GM21528 (cell line): ENCODE data around the gene RIMKLA.

Experiments used
- ATAC-seq: cut with Tn5 transposase; IDR thresholded peaks from one replicate; pipeline ENCODE4 v1.9.1; 2021; ENCODE audit warnings: mild to moderate bottlenecking, moderate library complexity; ENCODE audit not compliant: unreplicated experiment, low FRiP score

RIMKLA gene

DNA sequence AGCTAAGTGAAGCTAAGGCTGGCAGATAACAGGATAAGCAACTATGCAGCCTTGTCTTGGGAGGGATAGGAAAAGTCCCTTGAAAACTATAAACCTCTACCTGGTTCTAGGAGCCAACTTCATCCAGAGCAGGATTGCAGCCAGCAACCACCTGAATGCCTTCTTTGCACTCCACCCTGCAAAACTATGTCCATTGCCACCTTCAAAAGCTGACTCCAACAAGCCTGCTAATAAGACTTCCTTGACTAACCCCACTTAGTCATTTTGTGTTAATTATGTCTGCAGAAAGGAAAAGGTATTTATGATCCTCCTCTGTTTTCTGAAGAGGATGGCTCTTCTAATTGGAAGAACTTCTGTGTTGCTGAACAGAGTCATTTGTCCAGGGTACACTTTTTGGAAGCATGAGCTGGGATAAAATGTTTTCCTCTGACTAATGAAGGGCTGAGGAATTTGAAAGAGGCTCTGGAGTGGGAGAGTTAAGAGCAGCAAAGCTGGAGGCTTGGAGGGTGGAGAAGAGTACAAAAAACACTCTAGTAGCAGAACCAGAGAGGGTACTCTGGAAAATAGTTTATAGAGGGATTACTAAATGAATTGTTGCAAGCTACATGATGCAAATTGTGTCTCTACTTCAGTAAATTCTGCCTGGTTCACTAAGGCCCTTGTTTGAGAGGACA lies 9.6 kb upstream of the RIMKLA start:
- ATAC-seq = no peak

DNA sequence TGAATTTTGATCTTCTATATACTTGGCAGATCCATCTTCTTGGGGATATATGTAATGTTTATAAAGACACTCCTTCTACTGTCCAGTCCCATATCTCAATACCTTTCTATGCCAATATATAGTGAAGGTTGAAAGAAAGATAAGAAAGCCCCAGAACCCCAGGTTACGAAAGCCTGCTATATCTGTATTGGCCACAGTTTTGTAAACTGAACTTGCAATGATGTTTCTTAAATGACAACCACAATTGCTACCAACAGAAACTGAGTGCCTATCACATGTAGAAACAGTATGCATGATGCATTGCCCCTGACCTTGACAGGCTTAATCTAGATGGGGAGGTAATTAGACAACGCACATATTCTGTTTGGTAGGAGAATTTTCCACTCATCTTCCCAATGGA lies 7.8 kb upstream of the RIMKLA start:
- ATAC-seq = no peak

DNA sequence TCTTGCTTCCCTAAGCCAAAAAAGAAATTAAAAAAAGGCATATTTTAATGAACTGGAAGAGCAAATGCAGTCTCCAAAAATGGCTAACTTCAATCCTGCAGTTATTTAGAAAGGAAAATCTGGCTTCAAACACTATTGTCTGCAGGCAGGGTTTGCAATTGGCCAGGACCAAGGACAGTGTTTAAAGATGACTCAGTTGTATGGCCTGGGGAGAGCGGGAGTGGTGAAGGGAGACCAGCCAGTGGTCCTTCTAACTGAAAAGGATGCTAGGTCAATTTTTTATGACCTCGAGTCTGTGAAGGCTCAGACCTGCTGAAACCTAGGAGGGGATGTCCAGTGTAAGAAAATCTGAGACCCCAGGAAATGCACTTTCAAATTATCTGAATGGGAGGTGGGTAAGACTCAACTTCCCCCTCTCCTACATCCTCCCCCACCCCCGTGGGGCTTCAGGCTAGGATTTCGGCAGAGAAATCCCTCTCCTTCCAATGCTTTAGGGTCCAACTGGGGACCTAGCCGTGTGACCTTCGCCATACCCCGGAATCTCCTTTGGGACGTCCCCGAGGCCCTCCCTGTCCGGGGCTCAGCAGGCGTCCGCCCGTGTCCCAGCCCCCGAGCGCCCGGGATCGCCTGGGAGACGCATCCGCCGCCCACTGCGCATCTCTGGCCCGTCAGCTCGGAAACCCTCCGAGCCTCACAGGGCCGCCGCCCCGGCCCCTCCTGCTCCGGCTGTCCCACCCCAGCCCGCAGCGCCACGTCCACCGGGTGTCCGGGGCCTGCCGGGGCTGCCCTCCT lies 602 bp upstream of the RIMKLA start:
- ATAC-seq = no peak

DNA sequence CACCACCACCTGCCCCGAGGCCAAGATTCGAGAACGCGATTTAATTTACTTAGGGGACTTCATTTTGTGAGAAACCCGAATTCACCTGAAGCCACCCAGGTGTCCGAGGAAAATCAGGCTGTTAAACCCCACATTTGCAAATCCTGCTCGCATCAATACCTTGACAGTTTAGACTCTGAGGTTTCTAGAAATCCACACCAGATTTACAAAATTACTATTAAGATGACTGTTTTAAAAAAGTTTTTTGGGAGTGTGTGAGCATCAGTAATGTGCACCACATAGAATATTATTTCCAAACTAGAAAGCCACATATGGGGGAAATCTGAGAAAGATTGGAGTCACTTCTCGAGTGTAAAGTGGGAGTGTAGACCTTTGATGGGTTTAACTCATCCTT lies 685 bp downstream of the RIMKLA start:
- no peak for ATAC-seq

DNA sequence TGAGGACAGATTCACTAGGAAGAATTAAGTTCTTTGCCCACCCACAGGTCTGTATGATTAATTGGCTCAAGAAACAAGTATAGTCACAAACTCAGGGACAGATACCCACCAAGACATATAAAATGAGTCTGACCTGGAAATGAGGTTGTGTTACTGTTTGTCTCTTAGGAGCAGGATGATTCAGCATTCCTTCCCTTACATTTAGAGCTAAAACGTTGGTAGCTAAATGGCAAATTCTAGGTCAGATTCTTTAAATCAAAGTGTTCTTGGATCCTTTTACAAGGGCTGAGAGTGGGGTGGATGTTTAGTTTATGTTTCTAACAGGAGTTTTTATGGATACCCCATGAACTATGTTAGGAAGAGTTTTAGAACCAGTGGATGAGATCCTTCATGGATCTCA lies 4.7 kb downstream of the RIMKLA start:
- no peak for ATAC-seq

DNA sequence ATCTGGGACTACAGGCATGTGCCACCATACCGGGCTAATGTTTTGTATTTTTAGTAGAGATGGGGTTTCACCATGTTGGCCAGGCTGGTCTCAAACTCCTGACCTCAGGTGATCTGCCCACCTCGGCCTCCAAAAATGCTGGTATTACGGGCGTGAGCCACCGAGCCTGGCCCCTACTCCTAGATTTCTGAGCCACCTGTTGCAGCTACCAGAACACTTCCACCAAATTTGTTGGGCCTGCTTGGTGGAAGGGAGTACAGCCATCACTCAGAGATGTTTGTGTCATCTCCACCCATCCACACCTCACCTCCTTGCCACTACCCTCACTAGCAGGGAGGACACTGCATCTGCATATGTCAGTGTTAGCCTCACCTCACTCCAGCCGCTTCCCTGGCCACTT lies 5.5 kb downstream of the RIMKLA start:
- no peak for ATAC-seq

DNA sequence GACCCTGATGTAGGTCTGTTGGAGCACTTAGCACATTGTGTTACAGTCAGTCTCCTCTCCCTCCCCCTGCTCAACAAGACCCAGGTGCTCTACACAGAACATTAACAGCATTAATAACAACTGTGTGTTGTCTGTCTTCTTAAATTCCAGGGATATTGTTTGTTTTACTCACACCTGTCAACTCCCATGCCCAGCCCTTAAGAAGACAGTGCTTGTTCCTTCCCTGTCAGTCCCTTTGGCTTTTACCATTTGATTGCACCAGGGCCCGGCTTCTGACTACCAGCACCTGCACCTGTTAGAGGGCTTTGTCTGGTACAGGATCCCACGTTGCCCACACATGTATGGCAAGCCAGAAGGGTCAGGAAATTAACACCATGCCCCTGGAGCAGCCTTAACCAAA lies 11.7 kb downstream of the RIMKLA start:
- no peak for ATAC-seq

DNA sequence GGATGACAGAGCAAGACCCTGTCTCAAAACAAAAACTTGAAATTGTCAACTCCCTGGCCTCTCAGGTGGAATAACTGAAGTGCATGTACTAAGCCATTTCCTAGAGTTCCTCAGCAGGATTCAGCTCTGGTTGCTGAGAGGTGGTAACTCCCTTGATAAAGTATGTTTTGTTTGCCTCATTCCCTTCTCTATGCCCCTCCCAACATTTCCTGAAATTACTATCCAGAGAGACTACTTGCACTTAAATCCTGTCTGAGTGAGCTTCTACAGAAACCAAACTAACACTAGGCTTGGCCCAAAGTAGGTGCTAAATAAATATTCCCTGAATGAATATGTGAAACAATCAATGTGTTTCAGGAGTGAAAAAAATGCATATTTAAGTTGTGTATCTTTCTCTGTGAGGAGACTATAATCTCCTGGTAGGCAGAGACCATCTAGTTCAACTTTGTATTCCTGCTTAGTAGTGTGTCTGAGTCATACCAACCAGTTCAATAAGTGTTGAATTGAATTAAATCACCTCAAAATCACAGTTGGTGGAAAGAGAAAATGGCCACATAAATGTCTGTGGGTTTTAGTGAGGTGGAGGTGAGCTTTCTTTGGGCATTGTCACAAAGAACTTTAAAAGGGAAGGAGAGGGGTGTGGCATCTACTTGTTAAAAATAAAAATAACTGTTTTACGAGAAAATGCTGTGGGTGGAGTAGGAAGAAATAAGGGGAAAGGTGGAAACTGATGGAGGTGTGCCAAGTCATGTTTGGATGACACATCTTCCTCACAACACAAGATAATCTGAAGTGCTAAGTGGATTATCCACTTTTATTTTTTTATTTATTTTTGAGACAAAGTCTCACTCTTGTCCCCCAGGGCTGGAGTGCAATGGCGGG lies 12.6 kb downstream of the RIMKLA start:
- ATAC-seq = no peak

DNA sequence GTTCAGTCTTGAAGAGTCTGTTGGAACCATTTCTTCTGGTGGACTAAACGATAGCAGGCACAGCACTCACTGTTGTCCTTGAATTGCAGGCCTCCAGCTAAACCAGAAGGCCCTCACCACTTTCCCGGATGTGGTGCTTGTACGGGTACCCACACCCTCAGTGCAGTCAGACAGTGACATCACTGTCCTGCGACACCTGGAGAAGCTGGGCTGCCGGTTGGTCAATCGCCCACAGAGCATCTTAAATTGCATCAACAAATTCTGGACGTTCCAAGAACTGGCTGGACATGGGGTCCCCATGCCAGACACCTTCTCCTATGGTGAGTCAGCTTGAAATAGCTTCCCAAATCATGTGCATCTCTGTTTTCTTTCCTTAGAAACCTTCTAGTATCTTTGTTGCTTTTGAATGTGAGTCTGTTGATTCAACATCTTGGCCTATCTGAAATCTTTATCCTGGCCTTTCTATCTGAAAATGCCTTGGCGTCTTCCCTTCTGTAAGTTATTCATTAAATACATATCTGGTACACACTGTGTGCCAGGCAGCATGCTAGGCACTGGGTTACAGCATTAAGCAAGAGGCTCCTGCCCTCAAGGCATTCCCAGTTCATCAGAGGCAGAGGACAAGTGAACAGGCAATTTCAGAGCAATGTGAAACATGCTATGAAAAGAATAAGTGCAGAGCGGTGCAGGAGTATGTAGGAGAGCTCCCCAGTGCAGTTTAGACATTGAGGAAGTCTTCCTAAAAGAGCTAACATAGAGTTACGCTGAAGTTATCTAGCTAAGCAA lies 18.9 kb downstream of the RIMKLA start:
- ATAC-seq = no peak

DNA sequence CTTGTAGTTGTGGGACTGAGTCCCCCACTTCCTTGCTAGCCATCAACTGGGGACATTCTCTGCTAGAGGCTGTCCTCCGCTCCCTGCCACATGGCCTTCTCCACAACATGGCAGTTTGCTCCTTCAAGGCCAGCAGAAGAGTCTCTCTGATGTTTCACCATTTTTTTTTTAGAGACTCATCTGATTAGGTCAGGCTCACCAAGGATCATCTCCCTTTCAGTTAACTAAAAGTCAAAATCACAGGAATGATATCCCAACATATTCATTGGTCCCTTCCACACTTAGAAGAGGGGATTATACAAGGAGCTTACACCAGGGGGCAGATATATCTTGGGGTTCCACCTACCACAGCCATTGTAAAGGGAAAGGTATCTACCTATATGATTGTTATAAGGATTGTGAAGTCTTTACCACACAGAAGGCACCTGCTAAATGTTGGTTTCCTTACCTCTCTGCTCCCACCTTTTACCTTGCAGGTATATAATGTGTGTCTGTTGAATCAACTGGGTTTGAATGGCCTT lies 23.3 kb downstream of the RIMKLA start:
- no peak for ATAC-seq

DNA sequence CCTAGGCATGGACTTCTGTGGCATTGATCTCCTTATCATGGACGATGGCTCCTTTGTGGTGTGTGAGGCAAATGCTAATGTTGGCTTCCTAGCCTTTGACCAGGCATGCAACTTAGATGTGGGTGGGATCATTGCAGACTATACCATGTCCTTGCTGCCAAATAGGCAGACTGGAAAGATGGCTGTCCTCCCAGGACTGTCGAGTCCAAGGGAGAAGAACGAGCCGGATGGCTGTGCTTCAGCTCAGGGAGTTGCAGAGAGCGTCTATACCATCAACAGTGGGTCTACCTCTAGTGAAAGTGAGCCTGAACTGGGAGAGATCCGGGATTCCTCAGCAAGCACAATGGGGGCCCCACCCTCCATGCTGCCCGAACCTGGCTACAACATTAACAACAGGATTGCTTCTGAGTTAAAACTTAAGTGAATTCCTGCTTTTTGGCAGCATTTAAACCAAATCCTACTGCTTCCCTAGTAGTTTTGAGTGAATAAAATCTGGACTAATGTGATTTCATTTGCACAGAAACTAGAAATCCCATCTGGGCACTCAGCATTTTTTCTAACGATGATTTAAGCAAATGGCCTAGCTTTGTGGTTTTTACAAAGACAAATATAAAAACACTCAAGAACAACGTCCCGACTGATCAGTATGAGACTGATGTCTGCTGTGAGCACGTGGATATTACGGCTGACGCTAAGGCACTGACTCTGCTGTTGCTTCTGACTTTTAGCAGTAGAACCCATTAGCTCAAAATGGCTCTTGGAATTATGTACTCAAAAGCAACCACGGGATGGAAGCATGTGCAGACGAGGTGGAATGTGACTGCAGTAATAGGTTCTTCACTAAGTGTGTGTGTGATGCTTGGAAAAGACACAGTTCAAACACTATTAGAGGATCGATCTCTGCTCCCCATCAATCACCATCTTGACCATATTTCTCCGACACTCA lies 34.2 kb downstream of the RIMKLA start:
- ATAC-seq = no peak

DNA sequence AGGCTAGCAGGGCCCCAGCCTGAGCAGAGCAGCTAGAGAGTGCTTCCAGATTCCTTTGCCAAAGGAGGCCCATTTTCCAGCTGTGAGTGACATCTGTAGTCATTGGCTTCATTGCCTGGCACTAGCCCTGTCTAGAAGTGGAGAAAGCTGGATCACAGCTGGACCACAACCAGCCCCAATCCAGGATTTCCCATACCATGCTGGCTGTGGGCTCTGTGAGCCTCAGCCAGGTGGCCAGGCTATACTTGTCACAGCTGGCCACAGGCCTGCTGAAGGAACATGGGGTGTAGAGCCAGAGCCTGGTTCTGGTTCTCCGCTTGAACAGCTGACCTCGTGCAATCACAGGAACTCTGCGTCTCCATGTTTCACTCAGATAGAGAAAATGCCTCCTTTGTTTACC lies 36.6 kb downstream of the RIMKLA start:
- ATAC-seq = no peak

DNA sequence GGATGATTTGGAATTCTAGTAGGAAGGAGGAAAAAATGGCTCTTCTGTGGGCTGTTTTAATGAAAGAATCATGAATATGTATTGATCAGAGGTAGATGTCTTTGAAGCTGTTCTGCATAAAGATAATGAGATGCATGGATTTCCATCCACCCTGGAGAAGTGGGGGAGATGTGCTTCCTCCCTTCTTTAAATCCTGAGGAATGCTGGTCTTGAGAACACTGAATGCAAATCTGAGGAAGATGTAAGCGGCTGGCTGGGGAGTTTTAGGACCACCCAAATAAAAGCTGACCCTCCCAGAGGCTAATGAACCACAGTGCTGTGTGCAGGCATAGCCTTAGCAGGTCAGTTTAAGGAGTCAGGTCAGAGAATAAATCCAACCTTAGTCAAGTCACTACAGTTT lies 37.9 kb downstream of the RIMKLA start:
- ATAC-seq = no peak

DNA sequence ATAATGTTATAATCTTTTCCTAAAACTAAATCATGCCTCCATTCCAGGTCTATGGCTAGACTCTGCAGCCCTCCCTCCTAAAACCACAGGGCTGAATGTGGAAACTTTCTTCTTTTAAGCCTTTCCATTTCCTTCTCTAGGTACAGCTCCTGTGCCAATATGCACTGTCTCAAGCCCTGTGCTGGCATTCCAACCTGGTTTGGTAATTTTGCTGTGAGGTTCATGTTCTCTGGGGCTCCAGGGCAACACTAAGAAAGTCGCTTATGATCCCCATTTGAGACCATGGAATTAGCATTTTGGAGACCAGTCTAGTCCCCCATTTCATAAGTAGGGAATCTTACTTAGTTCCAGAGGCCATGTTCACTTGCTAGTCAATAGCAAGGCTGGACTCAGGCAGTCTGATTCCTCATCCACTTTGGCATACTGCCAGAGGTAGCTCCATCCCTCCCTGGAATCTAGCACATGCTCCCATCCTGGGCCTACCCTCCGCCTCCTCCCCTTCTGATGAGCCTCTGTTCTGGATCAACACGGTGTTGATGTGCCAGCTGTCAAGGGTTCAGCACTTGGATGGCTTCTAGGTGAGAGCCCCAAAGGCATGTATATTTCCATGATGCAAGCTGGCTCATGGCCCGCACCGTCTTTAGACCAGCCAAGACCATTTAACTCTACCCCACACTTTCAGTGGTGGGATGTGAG lies 38.7 kb downstream of the RIMKLA start:
- no peak for ATAC-seq

DNA sequence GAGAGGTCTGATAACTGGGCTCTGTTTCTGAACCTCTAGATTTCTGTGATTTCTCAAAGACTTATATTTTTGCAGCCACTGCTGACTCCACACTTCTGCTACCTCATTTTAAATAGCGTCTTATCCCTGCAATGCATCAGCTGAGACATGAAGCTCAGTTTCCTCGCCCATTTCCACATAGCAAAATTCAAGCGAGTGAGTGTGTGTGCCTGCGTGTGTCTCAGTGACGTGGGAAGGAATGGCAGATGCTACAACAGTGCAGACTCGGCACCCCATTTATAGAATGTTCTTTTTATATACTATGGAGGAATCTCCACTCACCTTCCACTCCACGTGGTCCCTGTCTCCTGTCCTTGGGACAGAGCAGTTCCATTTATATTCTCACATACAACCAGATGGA lies 39.5 kb downstream of the RIMKLA start:
- ATAC-seq = no peak

DNA sequence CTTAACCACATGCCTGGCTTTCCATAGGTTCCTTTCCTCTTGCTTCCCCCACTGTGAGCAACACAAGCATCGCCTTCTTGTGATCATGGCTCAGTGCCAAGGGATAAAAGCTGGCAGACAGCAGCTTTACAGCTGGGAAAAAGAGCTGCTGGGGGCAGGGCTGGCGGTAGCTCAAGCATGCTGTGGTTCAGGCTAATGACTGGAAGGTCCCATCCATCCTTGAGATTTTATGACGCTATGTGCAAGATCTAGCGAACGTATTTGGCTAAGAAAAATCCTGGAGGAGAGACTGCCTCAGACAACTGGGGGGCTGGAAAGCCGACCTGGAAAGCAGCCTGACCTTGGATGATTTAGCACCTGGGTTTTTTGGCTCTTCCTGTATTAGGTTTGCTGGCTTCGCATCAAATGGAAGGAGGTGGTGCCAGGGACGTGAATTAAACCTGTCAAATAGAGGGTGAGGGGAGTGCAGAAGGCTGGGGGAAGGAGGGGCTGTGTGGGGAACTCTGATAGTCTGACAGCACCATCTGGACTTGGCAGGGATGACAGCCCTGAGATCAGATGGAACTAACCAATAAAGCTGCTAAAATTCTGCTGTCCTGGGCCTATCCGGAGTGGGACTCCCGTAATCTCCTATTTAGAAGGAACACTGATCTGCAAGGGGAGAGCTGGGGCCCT lies 40.5 kb downstream of the RIMKLA start:
- no peak for ATAC-seq

DNA sequence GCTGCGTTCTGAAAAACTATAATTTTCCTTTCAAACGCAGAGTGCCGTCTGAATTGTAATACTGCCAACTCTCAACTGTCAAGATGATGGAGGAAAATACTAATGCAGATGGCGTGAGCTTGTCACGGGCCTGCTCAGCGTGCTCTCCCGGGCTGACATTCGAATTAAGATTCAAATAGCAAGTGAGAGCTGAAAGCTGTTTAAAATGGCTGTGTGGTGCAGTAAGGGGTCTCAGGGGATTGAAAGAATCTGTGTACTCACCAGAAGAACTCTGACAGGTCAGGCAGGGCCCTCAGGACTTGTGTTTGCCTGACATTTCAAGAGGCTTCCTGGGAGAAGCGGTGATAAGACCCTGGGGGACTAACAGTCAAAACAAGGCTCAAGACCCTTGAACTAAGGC lies 42.1 kb downstream of the RIMKLA start:
- ATAC-seq = no peak

DNA sequence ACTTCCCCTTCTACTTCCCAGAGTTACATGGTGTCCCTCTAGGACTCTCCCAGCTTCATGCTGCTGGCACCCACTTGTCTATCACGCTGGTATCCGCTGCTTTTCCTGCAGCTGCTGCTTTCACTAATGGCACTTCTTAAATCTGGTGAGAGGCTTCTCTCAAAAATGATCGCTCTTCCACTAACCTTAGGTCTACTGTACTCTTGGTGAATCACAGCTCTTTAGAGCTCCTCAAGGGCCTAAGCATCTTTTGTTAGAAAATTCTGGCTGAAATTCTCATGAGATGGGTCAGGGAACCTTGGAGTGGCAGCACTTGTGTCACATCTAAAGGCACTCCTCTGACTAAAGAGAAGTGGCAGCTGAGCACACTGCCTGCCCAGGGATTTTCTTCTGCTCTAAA lies 43.1 kb downstream of the RIMKLA start:
- ATAC-seq = no peak
